HepG2 (cell line): ENCODE data around the gene LGALS9. TPM values are rescaled to one million over a fixed set of nuclear protein-coding genes. Genes with fewer than 3 reads are reported as not detected.

Experiments
- ATAC-seq: fragments of 200-7000 bp; cut with Tn5 transposase; 3 replicates; pipeline ENCODE4 v1.9.1; 2020; ENCODE audit warnings: mild to moderate bottlenecking, moderate library complexity
- BruUV-seq: library from RNA; stranded (reverse); fragments of 400-500 nt; replicated peaks from 2 replicates; lab custom pipeline; 2021; lab: Mats Ljungman, UMichigan
- CTCF ChIA-PET: fragments of 300-600 bp; formaldehyde crosslinking; extraction: SDS; loops from one replicate; lab custom pipeline; 2021; ENCODE audit warnings: low total read pairs, inconsistent platforms, low intra/inter-chr PET ratio; lab: Yijun Ruan, JAX
- POLR2A ChIA-PET: fragments of 350-600 bp; sonication (Branson Sonifier 250); formaldehyde crosslinking; loops from one replicate; lab custom pipeline; 2020; ENCODE audit warnings: antibody characterized with exemption, inconsistent platforms; lab: Yijun Ruan, JAX
- DNase-seq: peaks from one replicate; pipeline ENCODE4 v3.0.0-alpha.2; 2015; ENCODE audit warnings: low spot score
- FAIRE-seq: peaks from 3 replicates; lab custom pipeline; 2011; peaks lifted over from hg19 to GRCh38; lab: Jason Lieb, UNC
- H2AFZ ChIP-seq: one replicate; pipeline ENCODE4 v1.6.1; 2011; ENCODE audit warnings: low read length, inconsistent platforms
- H3K27ac ChIP-seq: fragments of 300-600 bp; 3 replicates; pipeline ENCODE4 v1.8.0; 2011; ENCODE audit warnings: mixed run types, mild to moderate bottlenecking, mixed read lengths, low read length, inconsistent platforms; ENCODE audit not compliant: insufficient read depth; ENCODE audit errors: extremely low read length
- H3K27me3 ChIP-seq, 2 experiments: fragments of 200-600 bp in 1 of 2; 2 replicates in 1 of 2; 3 replicates in 1 of 2; pipeline versions ENCODE4 v1.6.0 to v1.8.0; 2011; ENCODE audit warnings: low read length in 2 of 2, mild to moderate bottlenecking in 2 of 2, moderate library complexity in 2 of 2, inconsistent platforms in 1 of 2; ENCODE audit not compliant: insufficient read depth in 2 of 2, control insufficient read depth in 1 of 2
- H3K36me3 ChIP-seq, 2 experiments: fragments of 200-600 bp in 1 of 2; replicated peaks in 1 of 2; 2 replicates in 1 of 2; 3 replicates in 1 of 2; pipeline versions ENCODE4 v1.5.1 to v1.8.0; 2011; ENCODE audit warnings: low read length in 2 of 2, inconsistent platforms in 1 of 2; ENCODE audit not compliant: insufficient read depth in 2 of 2, control insufficient read depth in 1 of 2
- H3K4me1 ChIP-seq: 2 replicates; pipeline ENCODE4 v1.5.1; 2012; ENCODE audit warnings: low read length, inconsistent platforms; ENCODE audit not compliant: insufficient read depth
- H3K4me2 ChIP-seq: 2 replicates; pipeline ENCODE4 v1.6.0; 2011; ENCODE audit warnings: low read depth, low read length, inconsistent platforms
- H3K4me3 ChIP-seq, 3 experiments: fragments of 200-600 bp in 1 of 3; sonication (generic), shearing (Covaris generic) in 1 of 3; replicated peaks in 1 of 3; 2 replicates each; pipeline ENCODE4 v1.5.1; 2011 to 2016; ENCODE audit warnings: low read length in 3 of 3, inconsistent platforms in 2 of 3, low read depth in 2 of 3, mild to moderate bottlenecking in 2 of 3, control low read depth in 1 of 3, mixed read lengths in 1 of 3; ENCODE audit not compliant: insufficient read depth in 1 of 3
- H3K79me2 ChIP-seq: one replicate; pipeline ENCODE4 v1.6.1; 2011; ENCODE audit warnings: low read length, inconsistent platforms; ENCODE audit not compliant: insufficient read depth
- H3K9ac ChIP-seq: 2 replicates; pipeline ENCODE4 v1.6.0; 2011; ENCODE audit warnings: mild to moderate bottlenecking, low read depth, low read length, inconsistent platforms; ENCODE audit not compliant: insufficient read depth
- H3K9me3 ChIP-seq: 2 replicates; pipeline ENCODE4 v1.5.1; 2012; ENCODE audit warnings: mild to moderate bottlenecking, low read length
- H4K20me1 ChIP-seq: 2 replicates; pipeline ENCODE4 v1.6.0; 2011; ENCODE audit warnings: inconsistent platforms, mild to moderate bottlenecking, low read length, moderate library complexity; ENCODE audit not compliant: insufficient read depth
- ARHGAP35 ChIP-seq: sonication (generic); formaldehyde crosslinking; IDR thresholded peaks from 2 replicates; pipeline ENCODE4 v1.9.0; 2022; ENCODE audit warnings: mild to moderate bottlenecking, inconsistent platforms, moderate library complexity, missing genetic modification reagents, borderline replicate concordance
- FIP1L1 ChIP-seq: fragments of 200-400 bp; formaldehyde crosslinking; IDR thresholded peaks from 2 replicates; pipeline ENCODE4 v1.6.1; 2018; ENCODE audit warnings: low read depth, mild to moderate bottlenecking, low read length, moderate library complexity, borderline replicate concordance; ENCODE audit not compliant: insufficient read depth
- NFKBIZ ChIP-seq: IDR thresholded peaks from 2 replicates; pipeline ENCODE4 v1.6.1; 2018; ENCODE audit warnings: missing genetic modification reagents, missing compliant biosample characterization
- NR2F1 ChIP-seq, 2 experiments: fragments of 450-650 bp in 1 of 2; formaldehyde crosslinking in 1 of 2; IDR thresholded peaks; 2 replicates each; pipeline versions ENCODE4 v1.5.0 to v1.6.1; 2016 to 2020; ENCODE audit warnings: mild to moderate bottlenecking in 1 of 2, missing compliant biosample characterization in 1 of 2, missing genetic modification reagents in 1 of 2, moderate library complexity in 1 of 2
- RNF219 ChIP-seq: sonication (generic); formaldehyde crosslinking; IDR thresholded peaks from 2 replicates; pipeline ENCODE4 v1.5.0; 2020; ENCODE audit warnings: mild to moderate bottlenecking, missing genetic modification reagents
- SRSF9 ChIP-seq: fragments of 200-400 bp; formaldehyde crosslinking; IDR thresholded peaks from 2 replicates; pipeline ENCODE4 v1.6.1; 2018; ENCODE audit warnings: borderline replicate concordance, mild to moderate bottlenecking, low read depth, low read length; ENCODE audit not compliant: insufficient read depth, poor library complexity, severe bottlenecking
- TOE1 ChIP-seq: sonication (generic); formaldehyde crosslinking; IDR thresholded peaks from 2 replicates; pipeline ENCODE4 v1.4.0; 2020; ENCODE audit warnings: mild to moderate bottlenecking, missing genetic modification reagents
- TP53 ChIP-seq: sonication (generic); formaldehyde crosslinking; conservative IDR thresholded peaks from 2 replicates; pipeline ENCODE4 v1.4.0; 2020; ENCODE audit warnings: missing genetic modification reagents
- ZBTB21 ChIP-seq: sonication (generic); formaldehyde crosslinking; IDR thresholded peaks from 2 replicates; pipeline ENCODE4 v1.4.0; 2020; ENCODE audit warnings: missing genetic modification reagents
- ZNF274 ChIP-seq: sonication (generic); formaldehyde crosslinking; IDR thresholded peaks from 2 replicates; pipeline ENCODE4 v1.5.1; 2020; ENCODE audit warnings: mild to moderate bottlenecking, missing genetic modification reagents
- ZNF282 ChIP-seq: fragments of 450-650 bp; IDR thresholded peaks from 2 replicates; pipeline ENCODE4 v1.6.1; 2018; ENCODE audit not compliant: partially characterized antibody
- ZNF563 ChIP-seq: sonication (generic); formaldehyde crosslinking; IDR thresholded peaks from 2 replicates; pipeline ENCODE4 v1.8.0; 2022; ENCODE audit warnings: mild to moderate bottlenecking, moderate library complexity, missing genetic modification reagents
- ZNF704 ChIP-seq: sonication (generic); formaldehyde crosslinking; IDR thresholded peaks from 2 replicates; pipeline ENCODE4 v1.8.1; 2023; ENCODE audit warnings: mild to moderate bottlenecking, inconsistent platforms, moderate library complexity, missing genetic modification reagents, borderline replicate concordance
- WGBS: methylation state at CpG from one replicate; pipeline ENCODE4 v1.1.6; 2017; ENCODE audit warnings: low lambda C conversion rate; 5-methylcytosine and 5-hydroxymethylcytosine counted together
- in situ Hi-C: cut with HindIII; loops from 2 replicates; pipeline ENCODE4 v1.10.0; 2017; ENCODE audit warnings: low pct_unique_long_range_greater_than_20kb; ENCODE audit not compliant: extremely low pct_ligation_motif_present
- intact Hi-C: fragments of 100-400 bp; cut with micrococcal nuclease; formaldehyde crosslinking; loops from one replicate; pipeline ENCODE4 v1.10.0; 2022; ENCODE audit not compliant: unreplicated experiment
- polyA plus RNA-seq, 8 experiments: library from polyadenylated mRNA; depleted of rRNA in 3 of 8; stranded (reverse) in 7 of 8; unstranded in 1 of 8; fragments of >200 nt; fragmentation: Illumina TruSeq in 4 of 8; extraction: Trizol in 4 of 8; gene quantifications; 2 replicates each; pipeline versions ENCODE4 v1.2.1 to v1.2.3, GENCODE V29; 2011 to 2016; ENCODE audit warnings: low read depth in 4 of 8, missing spikeins in 1 of 8, mixed read lengths in 1 of 8; ENCODE audit not compliant: insufficient read depth in 1 of 8
- total RNA-seq, 5 experiments: library from RNA; depleted of rRNA; stranded (reverse); fragments of >200 nt; fragmentation: Illumina TruSeq; extraction: Trizol; gene quantifications; 2 replicates each; pipeline ENCODE4 v1.2.3, GENCODE V29; 2016; ENCODE audit warnings: low read depth in 1 of 5

The LGALS9 gene
- total and polyA plus RNA-seq, 2 of the 13 experiments (the other 11 are each of a cell fraction or from before 2014, with no cell fraction given) = 0.40 to 1.4 TPM

- no TSS peak for BruUV-seq
- peaks cover 3 to 11% of the 10 kb centered on the region in 2 experiments; a peak in 3 of 5 replicates for H3K27me3 ChIP-seq
- no peak for FAIRE-seq
- no peak overlapping the region for H3K9ac ChIP-seq
- no peak for DNase-seq
- H3K27ac ChIP-seq = no peak overlapping the region
- no peaks in the 10 kb centered on the region for H4K20me1 ChIP-seq
- ATAC-seq = no peak
- H3K4me3 ChIP-seq = no peak overlapping the region
- POLR2A ChIA-PET = no interaction called here
- intact Hi-C loops = no loop called here
- no peak overlapping the region for H2AFZ ChIP-seq
- H3K4me1 ChIP-seq = no peaks in the 10 kb centered on the region
- CTCF ChIA-PET = no interaction called here
- no peaks in the 10 kb centered on the region for H3K36me3 ChIP-seq
- no peaks in the 10 kb centered on the region for H3K79me2 ChIP-seq
- no peak overlapping the region for H3K4me2 ChIP-seq
- in situ Hi-C loops = no loop called here
- H3K9me3 ChIP-seq = no peaks in the 10 kb centered on the region
- 0% methylated on average over 3 of the region's 8 CpGs for WGBS
- TF ChIP-seq SRSF9 (no peak), ZNF704 (CRISPR knock-in tag) (no peak), ZBTB21 (CRISPR knock-in tag) (no peak), TP53 (CRISPR knock-in tag) (no peak), ZNF274 (no peak), ARHGAP35 (CRISPR knock-in tag) (no peak)
Observed at GRCh38 chr17:27663936-27664605, 33.1 kb downstream of the LGALS9 start.

GRCh38 chr17:27664606-27664965, 33.6 kb downstream of the LGALS9 start:
- Histone ChIP-seq H3K27me3 (peaks cover 1 to 11% of the 10 kb centered on the region in 2 experiments; a peak in 3 of 5 replicates), H2AFZ (no peak overlapping the region), H3K27ac (no peak overlapping the region), H3K9me3 (no peaks in the 10 kb centered on the region), H3K4me1 (no peaks in the 10 kb centered on the region), H4K20me1 (no peaks in the 10 kb centered on the region), H3K79me2 (no peaks in the 10 kb centered on the region), H3K9ac (no peak overlapping the region), H3K36me3 (no peaks in the 10 kb centered on the region), H3K4me3 (no peak overlapping the region), H3K4me2 (no peak overlapping the region)
- intact Hi-C loops (no loop called here), in situ Hi-C loops (no loop called here)
- FAIRE-seq (no peak), DNase-seq (no peak), ATAC-seq (no peak)
- ChIA-PET POLR2A (no interaction called here), CTCF (no interaction called here)
- BruUV-seq = no TSS peak
- WGBS = 8% methylated on average over 1 of the region's 2 CpGs
- TF ChIP-seq ZNF563 (CRISPR knock-in tag) (no peak), TOE1 (CRISPR knock-in tag) (no peak), NR2F1 (CRISPR knock-in tag; IDR thresholded peaks at IDR 0.05) (no peak), ZNF282 (no peak), FIP1L1 (no peak), ZNF704 (CRISPR knock-in tag) (no peak), RNF219 (CRISPR knock-in tag) (no peak), NFKBIZ (CRISPR knock-in tag) (no peak)
